HG03565 (cell line): ENCODE data around the gene PDIA4.
A peak's percentile ranks its signal among the peaks of the same experiment; 100 is the strongest.
"Not testable (repeated sequence)": the region's sequence is repeated elsewhere in the genome, so short reads cannot be mapped to it uniquely, and the experiment has no call there.

Source experiments
- ATAC-seq: cut with Tn5 transposase; IDR thresholded peaks from one replicate; pipeline ENCODE4 v1.9.1; 2021; ENCODE audit warnings: mild to moderate bottlenecking, moderate library complexity; ENCODE audit not compliant: unreplicated experiment

PDIA4 gene

GRCh38 chr7:149038641-149039040 lies 10.3 kb upstream of the PDIA4 start:
- ATAC-seq: not testable (repeated sequence)

- no peak for ATAC-seq
Observed at GRCh38 chr7:149036676-149037075, 8.4 kb upstream of the PDIA4 start.

GRCh38 chr7:149031353-149031910 lies 3.1 kb upstream of the PDIA4 start:
- ATAC-seq: no peak

- not testable (repeated sequence) for ATAC-seq
Observed at GRCh38 chr7:149030439-149030838, 2.1 kb upstream of the PDIA4 start.

- no peak for ATAC-seq
Observed at GRCh38 chr7:149027611-149028345, 527 bp downstream of the PDIA4 start.

GRCh38 chr7:149027055-149027454 lies 1.2 kb downstream of the PDIA4 start:
- no peak for ATAC-seq

- ATAC-seq: no peak
Observed at GRCh38 chr7:149023662-149024061, 4.6 kb downstream of the PDIA4 start.

GRCh38 chr7:149022756-149023360 lies 5.4 kb downstream of the PDIA4 start:
- ATAC-seq: no peak

- no peak for ATAC-seq
Observed at GRCh38 chr7:149021725-149022062, 6.6 kb downstream of the PDIA4 start.

GRCh38 chr7:149020483-149020882 lies 7.8 kb downstream of the PDIA4 start:
- no peak for ATAC-seq

- no peak for ATAC-seq
Observed at GRCh38 chr7:149016876-149017275, 11.4 kb downstream of the PDIA4 start.

- no peak for ATAC-seq
Observed at GRCh38 chr7:149014309-149014708, 14.0 kb downstream of the PDIA4 start.

GRCh38 chr7:149013876-149014275 lies 14.4 kb downstream of the PDIA4 start:
- ATAC-seq: no peak

GRCh38 chr7:149012730-149013129 lies 15.6 kb downstream of the PDIA4 start:
- ATAC-seq: not testable (repeated sequence)

- ATAC-seq: no peak
Observed at GRCh38 chr7:149011491-149011890, 16.8 kb downstream of the PDIA4 start.

- no peak for ATAC-seq
Observed at GRCh38 chr7:149010451-149010850, 17.9 kb downstream of the PDIA4 start.

GRCh38 chr7:149009527-149009926 lies 18.8 kb downstream of the PDIA4 start:
- ATAC-seq: no peak

- ATAC-seq: no peak
Observed at GRCh38 chr7:149007611-149008010, 20.7 kb downstream of the PDIA4 start.

- no peak for ATAC-seq
Observed at GRCh38 chr7:149007146-149007545, 21.2 kb downstream of the PDIA4 start.

GRCh38 chr7:149006345-149006725 lies 22.0 kb downstream of the PDIA4 start:
- no peak for ATAC-seq

GRCh38 chr7:149005427-149006344 lies 22.6 kb downstream of the PDIA4 start:
- peak; percentile 75 for ATAC-seq
